Measurements from ENCODE around the gene DBP. TPM values are rescaled to one million over a fixed set of nuclear protein-coding genes. Genes with fewer than 3 reads are reported as not detected.

Gene DBP
- total and polyA plus RNA-seq, 8 donors, result 6.4 to 11.1 (median 9.5) TPM

DNA sequence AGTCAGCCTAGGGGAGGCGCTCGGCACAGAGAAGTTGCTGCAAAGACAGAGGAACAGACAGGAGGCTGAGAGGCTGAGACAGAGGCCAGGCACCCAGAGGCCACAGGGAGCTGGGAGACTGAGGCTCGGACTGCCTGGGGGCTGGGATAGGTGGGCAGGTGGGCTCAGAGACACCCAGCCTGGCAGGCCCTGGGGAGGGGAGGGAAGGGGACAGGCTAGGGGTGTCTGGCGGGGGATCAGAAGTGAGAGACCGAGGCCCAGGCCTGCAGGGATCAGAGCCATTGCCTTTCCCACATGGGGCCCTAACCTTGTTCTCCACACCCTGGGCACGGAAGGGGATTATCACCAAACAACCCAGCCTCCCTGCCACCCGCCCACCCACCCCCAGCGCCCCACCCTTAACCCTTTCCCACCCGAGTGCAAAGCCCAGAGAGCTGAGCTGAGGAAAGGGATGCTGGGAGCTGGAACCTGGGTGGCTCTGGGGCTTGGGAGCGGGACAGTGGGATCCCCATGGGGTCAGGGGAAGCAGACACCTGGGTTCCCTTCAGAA is 34.3 kb upstream of the DBP start:
- H3K27ac ChIP-seq, result no peak overlapping the region
- H3K36me3 ChIP-seq, result no peaks in the 10 kb centered on the region
- TF ChIP-seq CTCF (IDR thresholded peaks at IDR 0.05), result no peak
- H3K4me1 ChIP-seq, result peaks cover 0 to 14% of the 10 kb centered on the region in 2 donors
- intact Hi-C loops (cut with DNase I), result no loop called here
- DNase-seq, result no peak
- H3K4me3 ChIP-seq, result no peak overlapping the region
- no peaks in the 10 kb centered on the region for H3K9me3 ChIP-seq
- ATAC-seq, result no peak
- H3K27me3 ChIP-seq, result no peaks in the 10 kb centered on the region

DNA sequence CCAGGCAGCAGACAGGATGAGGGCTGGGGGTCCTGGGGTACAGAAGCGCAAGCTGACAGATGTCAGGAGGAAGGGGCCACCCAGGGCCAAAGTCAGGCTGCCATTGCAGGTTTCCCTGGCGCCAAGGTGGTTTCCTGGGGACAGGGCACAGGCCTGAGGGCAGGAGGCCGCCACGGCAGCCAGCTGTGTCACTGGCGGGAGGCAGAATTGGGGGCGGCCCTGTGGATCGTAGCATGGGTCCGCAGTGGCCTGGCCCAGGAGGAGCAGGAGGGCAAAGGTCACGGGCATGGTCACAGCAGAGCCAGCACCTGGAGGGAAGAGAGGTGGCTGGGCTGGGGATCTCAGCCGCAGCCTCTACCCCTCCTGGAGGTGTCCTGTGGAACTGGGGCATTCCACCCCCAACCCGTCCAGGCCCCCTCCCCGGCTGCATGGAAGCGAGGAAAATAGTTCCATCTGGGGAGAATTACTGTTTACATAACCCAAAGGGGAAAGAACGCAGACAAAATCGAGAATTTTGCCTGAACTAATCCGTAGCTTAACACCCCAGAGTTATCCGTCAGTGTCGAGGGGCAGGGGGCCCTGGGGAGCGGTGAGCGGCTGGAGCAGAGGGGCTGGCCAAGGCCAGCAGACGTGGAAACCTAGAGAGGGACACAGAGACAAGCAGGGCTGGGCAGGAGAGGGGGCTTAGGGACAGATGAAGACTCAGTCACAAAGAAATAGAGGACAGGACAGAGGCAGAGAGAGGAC is 33.7 kb upstream of the DBP start:
- intact Hi-C loops (cut with DNase I), result no loop called here
- ATAC-seq (no peak), DNase-seq (no peak)
- no peak overlapping the region for H3K4me3 ChIP-seq
- no peaks in the 10 kb centered on the region for H3K36me3 ChIP-seq
- H3K9me3 ChIP-seq, result no peaks in the 10 kb centered on the region
- H3K4me1 ChIP-seq, result peaks cover 0 to 14% of the 10 kb centered on the region in 2 donors
- no peak for TF ChIP-seq CTCF (IDR thresholded peaks at IDR 0.05)
- no peaks in the 10 kb centered on the region for H3K27me3 ChIP-seq
- no peak overlapping the region for H3K27ac ChIP-seq

GRCh38 chr19:48669903-48670668 is 32.9 kb upstream of the DBP start:
- no peak for ATAC-seq
- no peaks in the 10 kb centered on the region for H3K9me3 ChIP-seq
- no peak overlapping the region for H3K4me3 ChIP-seq
- H3K36me3 ChIP-seq, result no peaks in the 10 kb centered on the region
- DNase-seq, result peak in 1 of 4 donors; percentile 65
- H3K27me3 ChIP-seq, result no peaks in the 10 kb centered on the region
- TF ChIP-seq CTCF (IDR thresholded peaks at IDR 0.05), result no peak
- no peak overlapping the region for H3K27ac ChIP-seq
- H3K4me1 ChIP-seq, result peaks cover 0 to 6% of the 10 kb centered on the region in 2 donors
- intact Hi-C loops (cut with DNase I), result no loop called here

- no peaks in the 10 kb centered on the region for H3K4me1 ChIP-seq
- H3K27me3 ChIP-seq, result no peaks in the 10 kb centered on the region
- no peak for DNase-seq
- H3K27ac ChIP-seq, result no peak overlapping the region
- intact Hi-C loops (cut with DNase I), result no loop called here
- no peak overlapping the region for H3K4me3 ChIP-seq
- ATAC-seq, result no peak
- no peaks in the 10 kb centered on the region for H3K9me3 ChIP-seq
- H3K36me3 ChIP-seq, result no peaks in the 10 kb centered on the region
- TF ChIP-seq CTCF (IDR thresholded peaks at IDR 0.05), result no peak
Observed at GRCh38 chr19:48668761-48669160, 31.6 kb upstream of the DBP start.

GRCh38 chr19:48668332-48668731 is 31.2 kb upstream of the DBP start:
- no peak for TF ChIP-seq CTCF (IDR thresholded peaks at IDR 0.05)
- no peak overlapping the region for H3K27ac ChIP-seq
- intact Hi-C loops (cut with DNase I), result no loop called here
- H3K4me3 ChIP-seq, result no peak overlapping the region
- no peaks in the 10 kb centered on the region for H3K36me3 ChIP-seq
- H3K27me3 ChIP-seq, result no peaks in the 10 kb centered on the region
- no peak for DNase-seq
- no peaks in the 10 kb centered on the region for H3K9me3 ChIP-seq
- ATAC-seq, result no peak
- no peaks in the 10 kb centered on the region for H3K4me1 ChIP-seq
